ENCODE results near the gene TM9SF1. TPM values are rescaled to one million over a fixed set of nuclear protein-coding genes. Genes with fewer than 3 reads are reported as not detected.

The TM9SF1 gene
- total RNA-seq, 1 experiment from 2014 or later = 67.8 TPM

GRCh38 chr14:24184104-24184970 lies 10.9 kb downstream of the TM9SF1 start:
- no peak for DNase-seq (ENCODE audit: unreplicated experiment)
- H3K9me3 Mint-ChIP-seq (ENCODE audit: unreplicated experiment) = no peaks in the 10 kb centered on the region
- no TSS peak for BruUV-seq (replicated peaks)
- CTCF ChIA-PET = interaction anchor here (0.6 to 7.0 kb wide), 4 partner anchors 10 to 58 kb away, joined by 3 to 51 read pairs (median 6); partner anchors contain the start of genes IRF9 and TINF2
- intact Hi-C loops (cut with micrococcal nuclease) = no loop called here
- POLR2A ChIA-PET = interaction anchor here (0.6 to 1.3 kb wide), 2 partner anchors 29 to 58 kb away, joined by 3 to 6 read pairs; partner anchors contain the start of genes CHMP4A and TINF2
- H3K4me3 Mint-ChIP-seq (ENCODE audit: unreplicated experiment) = no peak overlapping the region
- H3K4me1 Mint-ChIP-seq (ENCODE audit: insufficient read depth, unreplicated experiment) = peaks cover 5% of the 10 kb centered on the region
- no peaks in the 10 kb centered on the region for H3K27me3 Mint-ChIP-seq (ENCODE audit: insufficient read depth, unreplicated experiment)
- peaks cover 67% of the 10 kb centered on the region for H3K36me3 Mint-ChIP-seq (ENCODE audit: insufficient read depth, unreplicated experiment)
- no peak for TF ChIP-seq CTCF (IDR thresholded peaks at IDR 0.05; ENCODE audit: unreplicated experiment)
- H3K27ac Mint-ChIP-seq (ENCODE audit: low read depth, unreplicated experiment) = no peak overlapping the region

GRCh38 chr14:24183014-24183481 lies 12.2 kb downstream of the TM9SF1 start:
- H3K27ac Mint-ChIP-seq (ENCODE audit: low read depth, unreplicated experiment) = no peak overlapping the region
- H3K4me1 Mint-ChIP-seq (ENCODE audit: insufficient read depth, unreplicated experiment) = no peaks in the 10 kb centered on the region
- CTCF ChIA-PET = interaction anchor here (7.0 kb wide), 1 partner anchor 22 kb away, joined by 51 read pairs; the partner anchor contains the start of gene IRF9
- no peak overlapping the region for H3K4me3 Mint-ChIP-seq (ENCODE audit: unreplicated experiment)
- H3K9me3 Mint-ChIP-seq (ENCODE audit: unreplicated experiment) = no peaks in the 10 kb centered on the region
- no TSS peak for BruUV-seq (replicated peaks)
- peaks cover 64% of the 10 kb centered on the region for H3K36me3 Mint-ChIP-seq (ENCODE audit: insufficient read depth, unreplicated experiment)
- intact Hi-C loops (cut with micrococcal nuclease) = no loop called here
- DNase-seq (ENCODE audit: unreplicated experiment) = no peak
- POLR2A ChIA-PET = no interaction called here
- TF ChIP-seq CTCF (IDR thresholded peaks at IDR 0.05; ENCODE audit: unreplicated experiment) = no peak
- no peaks in the 10 kb centered on the region for H3K27me3 Mint-ChIP-seq (ENCODE audit: insufficient read depth, unreplicated experiment)

GRCh38 chr14:24182110-24182882 lies 12.9 kb downstream of the TM9SF1 start:
- ChIA-PET POLR2A (interaction anchor here (2.0 kb wide), 1 partner anchor 68 kb away, joined by 4 read pairs; the partner anchor contains the start of genes DCAF11 and NRL), CTCF (interaction anchor here (2.5 to 7.0 kb wide), 2 partner anchors 22 kb away, joined by 22 to 51 read pairs; partner anchors contain the start of gene IRF9)
- peak overlapping the region; percentile 14 for H3K27ac Mint-ChIP-seq (ENCODE audit: low read depth, unreplicated experiment)
- H3K9me3 Mint-ChIP-seq (ENCODE audit: unreplicated experiment) = no peaks in the 10 kb centered on the region
- no peak for TF ChIP-seq CTCF (IDR thresholded peaks at IDR 0.05; ENCODE audit: unreplicated experiment)
- no TSS peak for BruUV-seq (replicated peaks)
- H3K4me3 Mint-ChIP-seq (ENCODE audit: unreplicated experiment) = no peak overlapping the region
- DNase-seq (ENCODE audit: unreplicated experiment) = no peak
- H3K4me1 Mint-ChIP-seq (ENCODE audit: insufficient read depth, unreplicated experiment) = no peaks in the 10 kb centered on the region
- H3K36me3 Mint-ChIP-seq (ENCODE audit: insufficient read depth, unreplicated experiment) = peaks cover 63% of the 10 kb centered on the region
- H3K27me3 Mint-ChIP-seq (ENCODE audit: insufficient read depth, unreplicated experiment) = no peaks in the 10 kb centered on the region
- intact Hi-C loops (cut with micrococcal nuclease) = no loop called here

All from MCF 10A (cell line).